NB4 (cell line): ENCODE measurements around the gene LLCFC1.
A peak's percentile ranks its signal among the peaks of the same experiment; 100 is the strongest.

Experiments
- DNase-seq: peaks from one replicate; pipeline ENCODE4 v3.0.0; 2010; ENCODE audit warnings: low read depth
- H3K4me3 ChIP-seq: one replicate; pipeline ENCODE4 v1.5.1; 2011; ENCODE audit warnings: mild to moderate bottlenecking, low read depth, low read length, moderate library complexity
- MYC ChIP-seq: IDR thresholded peaks from 2 replicates; pipeline ENCODE4 v1.6.1; 2011; ENCODE audit warnings: low read depth, low read length
- POLR2A ChIP-seq: IDR thresholded peaks from 2 replicates; pipeline ENCODE4 v1.6.1; 2011; ENCODE audit warnings: mild to moderate bottlenecking; ENCODE audit not compliant: insufficient read length; ENCODE audit errors: extremely low read depth
- TF ChIP-seq, protein P1 (sequence below): IDR thresholded peaks from one replicate; pipeline ENCODE4 v1.5.1; 2012; ENCODE audit warnings: low read depth, low read length
- TF ChIP-seq, protein P2 (sequence below): IDR thresholded peaks from 2 replicates; pipeline ENCODE4 v1.6.1; 2011; ENCODE audit warnings: low read depth, low read length

Gene LLCFC1

DNA sequence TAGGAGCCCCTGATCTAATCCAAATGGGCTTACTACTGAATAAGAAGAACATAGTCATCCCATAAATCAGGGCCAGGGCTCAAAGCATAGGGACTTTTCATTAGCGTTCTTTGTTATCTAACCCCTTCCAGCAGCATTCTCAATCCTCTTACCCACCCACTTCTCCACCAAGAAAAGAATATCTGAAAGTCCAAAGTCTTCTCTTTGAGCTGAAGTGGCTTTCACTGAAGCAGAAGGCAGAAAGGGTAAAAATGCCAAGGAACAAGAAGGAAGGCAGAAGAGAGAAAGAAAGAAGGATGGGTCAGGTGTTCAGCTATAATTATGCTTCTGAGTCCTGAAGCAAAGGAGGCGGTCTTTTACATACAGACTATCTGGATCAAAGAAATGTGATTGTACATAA lies 15.9 kb upstream of the LLCFC1 start:
- no peak for DNase-seq
- TF ChIP-seq, protein P1, sequence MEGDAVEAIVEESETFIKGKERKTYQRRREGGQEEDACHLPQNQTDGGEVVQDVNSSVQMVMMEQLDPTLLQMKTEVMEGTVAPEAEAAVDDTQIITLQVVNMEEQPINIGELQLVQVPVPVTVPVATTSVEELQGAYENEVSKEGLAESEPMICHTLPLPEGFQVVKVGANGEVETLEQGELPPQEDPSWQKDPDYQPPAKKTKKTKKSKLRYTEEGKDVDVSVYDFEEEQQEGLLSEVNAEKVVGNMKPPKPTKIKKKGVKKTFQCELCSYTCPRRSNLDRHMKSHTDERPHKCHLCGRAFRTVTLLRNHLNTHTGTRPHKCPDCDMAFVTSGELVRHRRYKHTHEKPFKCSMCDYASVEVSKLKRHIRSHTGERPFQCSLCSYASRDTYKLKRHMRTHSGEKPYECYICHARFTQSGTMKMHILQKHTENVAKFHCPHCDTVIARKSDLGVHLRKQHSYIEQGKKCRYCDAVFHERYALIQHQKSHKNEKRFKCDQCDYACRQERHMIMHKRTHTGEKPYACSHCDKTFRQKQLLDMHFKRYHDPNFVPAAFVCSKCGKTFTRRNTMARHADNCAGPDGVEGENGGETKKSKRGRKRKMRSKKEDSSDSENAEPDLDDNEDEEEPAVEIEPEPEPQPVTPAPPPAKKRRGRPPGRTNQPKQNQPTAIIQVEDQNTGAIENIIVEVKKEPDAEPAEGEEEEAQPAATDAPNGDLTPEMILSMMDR, result no peak
- TF ChIP-seq POLR2A, result no peak
- TF ChIP-seq MYC, result no peak
- TF ChIP-seq, protein P2, sequence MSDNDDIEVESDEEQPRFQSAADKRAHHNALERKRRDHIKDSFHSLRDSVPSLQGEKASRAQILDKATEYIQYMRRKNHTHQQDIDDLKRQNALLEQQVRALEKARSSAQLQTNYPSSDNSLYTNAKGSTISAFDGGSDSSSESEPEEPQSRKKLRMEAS, result no peak
- H3K4me3 ChIP-seq, result no peak overlapping the region

DNA sequence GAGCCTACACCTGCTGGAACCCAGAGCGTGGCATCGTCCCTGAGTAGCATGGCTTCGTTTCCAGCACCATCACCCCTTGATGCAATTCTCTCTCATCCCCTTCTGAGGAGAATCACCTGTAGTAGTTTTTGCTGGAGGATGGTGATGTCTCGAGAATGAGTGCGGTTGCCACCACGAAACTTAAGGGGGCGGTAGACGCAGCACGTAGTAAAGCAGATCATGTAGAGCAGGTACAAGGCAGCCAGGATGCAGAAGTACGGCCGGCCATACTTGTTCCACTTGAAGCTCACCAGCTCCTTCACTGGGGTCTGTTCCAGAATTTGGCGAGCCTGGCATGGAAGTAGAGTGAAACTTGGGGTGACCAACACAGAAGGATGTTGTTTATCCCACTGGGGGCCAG lies 13.9 kb upstream of the LLCFC1 start:
- peak; percentile 14 for DNase-seq
- TF ChIP-seq MYC (no peak), POLR2A (no peak)
- TF ChIP-seq, protein P2, result no peak
- TF ChIP-seq, protein P1, result no peak
- H3K4me3 ChIP-seq, result no peak overlapping the region

DNA sequence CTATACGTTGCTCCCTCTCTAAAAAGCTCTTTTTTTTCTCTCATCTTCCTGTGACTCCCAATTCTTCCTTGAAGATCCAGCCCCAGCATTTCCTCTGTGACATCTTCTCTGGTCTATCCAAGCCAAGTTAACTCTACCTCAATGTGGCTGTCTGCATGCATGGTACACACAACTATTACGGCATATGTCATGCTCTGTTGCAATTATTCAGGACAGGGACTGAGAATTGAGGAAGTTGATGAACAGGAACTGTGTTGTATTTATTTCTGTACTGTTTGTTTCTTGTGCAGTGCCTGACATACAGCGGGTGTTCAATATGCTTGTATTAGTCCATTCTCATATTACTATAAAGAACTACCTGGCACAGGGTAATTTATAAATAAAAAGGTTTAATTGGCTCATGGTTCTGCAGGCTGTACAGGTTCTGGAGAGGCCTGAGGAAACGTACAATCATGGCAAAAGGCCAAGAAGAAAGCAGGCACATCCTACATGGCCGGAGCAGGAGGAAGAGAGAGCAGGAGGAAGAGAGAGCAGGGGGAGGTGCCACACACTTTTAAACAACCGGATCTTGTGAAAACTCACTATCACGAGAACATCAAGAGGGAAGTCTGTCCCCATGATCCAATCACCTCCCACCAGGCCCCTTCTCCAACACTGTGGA lies 12.1 kb upstream of the LLCFC1 start:
- no peak overlapping the region for H3K4me3 ChIP-seq
- TF ChIP-seq, protein P2, result peak; percentile 29; the same call in 1 of the 2 replicates
- no peak for TF ChIP-seq POLR2A
- DNase-seq, result peak; percentile 88

DNA sequence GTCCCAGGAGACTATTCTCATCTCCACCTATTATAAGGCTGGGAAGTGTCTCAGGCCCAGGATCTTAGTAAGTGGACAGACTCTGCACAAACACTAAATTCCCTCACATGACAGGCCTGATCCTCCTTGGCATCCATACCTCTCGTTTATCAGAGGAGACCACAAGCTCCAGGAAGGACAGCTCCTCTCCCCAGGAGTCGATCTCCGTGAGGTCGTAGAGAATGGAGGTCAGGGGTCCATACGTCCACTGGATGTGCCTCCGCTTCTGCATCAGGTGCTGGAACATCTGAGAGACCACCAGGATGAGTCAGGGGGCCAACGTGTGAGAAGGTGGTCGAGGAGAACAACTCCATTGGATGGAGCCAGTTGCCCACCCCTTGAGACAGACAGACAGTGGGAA lies 11.3 kb upstream of the LLCFC1 start:
- DNase-seq, result no peak
- H3K4me3 ChIP-seq, result no peak overlapping the region
- TF ChIP-seq, protein P2, result no peak
- TF ChIP-seq MYC (no peak), POLR2A (no peak)
- TF ChIP-seq, protein P1, result no peak

DNA sequence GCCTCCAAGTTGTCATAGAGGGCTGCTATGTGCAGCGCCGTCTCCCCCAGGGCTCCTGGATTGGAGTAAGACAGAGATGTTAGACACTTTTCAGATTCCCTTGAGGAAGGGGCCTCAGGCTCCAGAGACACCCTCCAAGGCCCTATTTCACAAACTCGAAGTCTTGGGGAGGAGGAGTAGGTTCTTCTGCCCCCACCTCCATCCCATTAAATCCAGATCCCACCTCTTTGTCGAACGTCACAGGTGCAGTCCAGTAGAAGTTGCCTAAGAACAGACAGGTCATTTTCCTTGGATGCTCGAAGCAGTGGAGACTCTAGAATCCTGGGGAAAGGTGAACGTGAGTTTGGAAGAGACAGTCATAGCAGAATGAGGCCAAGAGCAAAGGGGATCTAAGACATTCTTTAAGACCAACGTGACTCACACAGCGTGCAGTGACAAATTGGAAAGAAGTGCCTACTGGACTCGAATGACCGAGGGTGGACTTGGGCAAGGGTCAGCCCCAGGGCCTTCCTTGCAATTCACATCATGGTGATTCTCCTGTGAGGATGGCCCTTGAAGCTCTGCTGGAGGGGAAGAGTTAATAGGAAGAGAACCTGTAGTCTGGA lies 9.1 kb upstream of the LLCFC1 start:
- DNase-seq, result no peak
- no peak overlapping the region for H3K4me3 ChIP-seq
- TF ChIP-seq, protein P1, result no peak
- no peak for TF ChIP-seq MYC
- no peak for TF ChIP-seq POLR2A
- TF ChIP-seq, protein P2, result no peak

DNA sequence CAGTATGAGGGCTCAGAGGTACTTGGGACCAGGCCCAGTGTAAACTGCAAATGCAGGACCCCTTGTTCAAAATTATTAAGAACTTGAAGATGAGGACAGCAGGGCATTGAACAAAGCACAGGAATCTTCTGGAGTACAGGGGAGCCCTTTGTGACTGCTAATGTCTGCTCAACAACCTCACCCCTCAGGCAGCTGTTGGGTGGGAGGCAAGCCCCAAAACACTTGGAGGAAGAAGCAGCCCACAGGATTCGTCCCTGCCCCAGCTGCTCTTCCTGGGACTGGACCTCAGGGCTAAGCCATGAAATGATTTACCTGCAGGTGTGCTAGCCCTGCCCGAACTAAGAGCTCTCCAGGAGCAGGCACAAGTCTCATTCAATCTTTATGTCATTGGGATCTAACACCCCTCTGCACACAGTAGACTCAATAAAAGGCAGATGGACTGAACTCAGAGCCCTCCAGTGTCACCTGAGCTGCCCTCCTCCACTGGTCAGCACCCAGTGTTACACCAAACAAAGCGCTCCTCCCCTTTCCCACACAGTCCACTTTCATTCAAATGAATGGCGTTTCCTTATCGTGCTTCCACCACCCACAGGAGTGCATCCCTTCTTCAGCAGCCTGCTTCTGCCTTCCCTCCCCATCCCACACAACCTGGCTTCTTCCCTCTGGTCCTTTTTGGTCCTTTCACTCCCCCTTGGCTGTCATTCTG lies 6.7 kb upstream of the LLCFC1 start:
- TF ChIP-seq, protein P1, result no peak
- TF ChIP-seq, protein P2, result no peak
- no peak for TF ChIP-seq MYC
- no peak for TF ChIP-seq POLR2A
- DNase-seq, result no peak

More for the DNA sequence above, 6.7 kb upstream of the LLCFC1 start:
- H3K4me3 ChIP-seq, result no peak overlapping the region
